Loucy (cell line): Measurements from ENCODE around the gene SNCA.

Source experiments
- EZH2phosphoT487 ChIP-seq: fragments of 200-600 bp; IDR thresholded peaks from 2 replicates; pipeline ENCODE4 v1.6.1; 2018; ENCODE audit warnings: antibody characterized with exemption, mild to moderate bottlenecking, moderate library complexity, borderline replicate concordance
- TF ChIP-seq, protein P1 (sequence below): fragments of 200-600 bp; sonication (generic); conservative IDR thresholded peaks from 2 replicates; pipeline ENCODE4 v1.5.1; 2014; ENCODE audit warnings: mild to moderate bottlenecking, antibody characterized with exemption, low read length

DNA sequence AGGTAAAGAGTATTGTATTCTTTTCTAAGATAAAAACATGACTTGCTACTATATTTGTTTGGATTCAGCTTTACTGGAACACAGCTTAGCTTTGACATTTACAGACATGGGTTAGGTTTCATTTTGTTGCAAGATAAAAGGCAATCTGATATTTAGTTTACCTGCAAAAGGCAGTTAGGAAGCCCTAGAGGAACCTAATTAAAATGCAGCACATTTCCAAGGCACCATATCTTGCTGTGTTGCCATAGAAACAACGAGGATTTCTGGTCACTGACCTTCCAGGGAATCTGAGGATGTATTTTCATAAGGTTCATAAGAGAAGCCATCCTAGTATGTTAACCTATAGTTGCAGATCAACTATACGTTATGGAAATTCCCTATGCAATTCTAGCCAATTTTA is 116.0 kb downstream of the SNCA start:
- TF ChIP-seq, protein P1, sequence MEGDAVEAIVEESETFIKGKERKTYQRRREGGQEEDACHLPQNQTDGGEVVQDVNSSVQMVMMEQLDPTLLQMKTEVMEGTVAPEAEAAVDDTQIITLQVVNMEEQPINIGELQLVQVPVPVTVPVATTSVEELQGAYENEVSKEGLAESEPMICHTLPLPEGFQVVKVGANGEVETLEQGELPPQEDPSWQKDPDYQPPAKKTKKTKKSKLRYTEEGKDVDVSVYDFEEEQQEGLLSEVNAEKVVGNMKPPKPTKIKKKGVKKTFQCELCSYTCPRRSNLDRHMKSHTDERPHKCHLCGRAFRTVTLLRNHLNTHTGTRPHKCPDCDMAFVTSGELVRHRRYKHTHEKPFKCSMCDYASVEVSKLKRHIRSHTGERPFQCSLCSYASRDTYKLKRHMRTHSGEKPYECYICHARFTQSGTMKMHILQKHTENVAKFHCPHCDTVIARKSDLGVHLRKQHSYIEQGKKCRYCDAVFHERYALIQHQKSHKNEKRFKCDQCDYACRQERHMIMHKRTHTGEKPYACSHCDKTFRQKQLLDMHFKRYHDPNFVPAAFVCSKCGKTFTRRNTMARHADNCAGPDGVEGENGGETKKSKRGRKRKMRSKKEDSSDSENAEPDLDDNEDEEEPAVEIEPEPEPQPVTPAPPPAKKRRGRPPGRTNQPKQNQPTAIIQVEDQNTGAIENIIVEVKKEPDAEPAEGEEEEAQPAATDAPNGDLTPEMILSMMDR: no peak
- TF ChIP-seq EZH2phosphoT487: no peak
